HepG2 (cell line): ENCODE measurements around the gene AHNAK. TPM values are rescaled to one million over a fixed set of nuclear protein-coding genes. Genes with fewer than 3 reads are reported as not detected.

Source experiments
- ATAC-seq: fragments of 200-7000 bp; cut with Tn5 transposase; 3 replicates; pipeline ENCODE4 v1.9.1; 2020; ENCODE audit warnings: mild to moderate bottlenecking, moderate library complexity
- BruUV-seq: library from RNA; stranded (reverse); fragments of 400-500 nt; replicated peaks from 2 replicates; lab custom pipeline; 2021; lab: Mats Ljungman, UMichigan
- CTCF ChIA-PET: fragments of 300-600 bp; formaldehyde crosslinking; extraction: SDS; loops from one replicate; lab custom pipeline; 2021; ENCODE audit warnings: low total read pairs, inconsistent platforms, low intra/inter-chr PET ratio; lab: Yijun Ruan, JAX
- POLR2A ChIA-PET: fragments of 350-600 bp; sonication (Branson Sonifier 250); formaldehyde crosslinking; loops from one replicate; lab custom pipeline; 2020; ENCODE audit warnings: antibody characterized with exemption, inconsistent platforms; lab: Yijun Ruan, JAX
- DNase-seq: peaks from one replicate; pipeline ENCODE4 v3.0.0-alpha.2; 2015; ENCODE audit warnings: low spot score
- FAIRE-seq: peaks from 3 replicates; lab custom pipeline; 2011; peaks lifted over from hg19 to GRCh38; lab: Jason Lieb, UNC
- H2AFZ ChIP-seq: one replicate; pipeline ENCODE4 v1.6.1; 2011; ENCODE audit warnings: low read length, inconsistent platforms
- H3K27ac ChIP-seq: fragments of 300-600 bp; 3 replicates; pipeline ENCODE4 v1.8.0; 2011; ENCODE audit warnings: mixed run types, mild to moderate bottlenecking, mixed read lengths, low read length, inconsistent platforms; ENCODE audit not compliant: insufficient read depth; ENCODE audit errors: extremely low read length
- H3K27me3 ChIP-seq, 2 experiments: fragments of 200-600 bp in 1 of 2; 2 replicates in 1 of 2; 3 replicates in 1 of 2; pipeline versions ENCODE4 v1.6.0 to v1.8.0; 2011; ENCODE audit warnings: low read length in 2 of 2, mild to moderate bottlenecking in 2 of 2, moderate library complexity in 2 of 2, inconsistent platforms in 1 of 2; ENCODE audit not compliant: insufficient read depth in 2 of 2, control insufficient read depth in 1 of 2
- H3K36me3 ChIP-seq, 2 experiments: fragments of 200-600 bp in 1 of 2; replicated peaks in 1 of 2; 2 replicates in 1 of 2; 3 replicates in 1 of 2; pipeline versions ENCODE4 v1.5.1 to v1.8.0; 2011; ENCODE audit warnings: low read length in 2 of 2, inconsistent platforms in 1 of 2; ENCODE audit not compliant: insufficient read depth in 2 of 2, control insufficient read depth in 1 of 2
- H3K4me1 ChIP-seq: 2 replicates; pipeline ENCODE4 v1.5.1; 2012; ENCODE audit warnings: low read length, inconsistent platforms; ENCODE audit not compliant: insufficient read depth
- H3K4me2 ChIP-seq: 2 replicates; pipeline ENCODE4 v1.6.0; 2011; ENCODE audit warnings: low read depth, low read length, inconsistent platforms
- H3K4me3 ChIP-seq, 3 experiments: fragments of 200-600 bp in 1 of 3; sonication (generic), shearing (Covaris generic) in 1 of 3; replicated peaks in 1 of 3; 2 replicates each; pipeline ENCODE4 v1.5.1; 2011 to 2016; ENCODE audit warnings: low read length in 3 of 3, inconsistent platforms in 2 of 3, low read depth in 2 of 3, mild to moderate bottlenecking in 2 of 3, control low read depth in 1 of 3, mixed read lengths in 1 of 3; ENCODE audit not compliant: insufficient read depth in 1 of 3
- H3K79me2 ChIP-seq: one replicate; pipeline ENCODE4 v1.6.1; 2011; ENCODE audit warnings: low read length, inconsistent platforms; ENCODE audit not compliant: insufficient read depth
- H3K9ac ChIP-seq: 2 replicates; pipeline ENCODE4 v1.6.0; 2011; ENCODE audit warnings: mild to moderate bottlenecking, low read depth, low read length, inconsistent platforms; ENCODE audit not compliant: insufficient read depth
- H3K9me3 ChIP-seq: 2 replicates; pipeline ENCODE4 v1.5.1; 2012; ENCODE audit warnings: mild to moderate bottlenecking, low read length
- H4K20me1 ChIP-seq: 2 replicates; pipeline ENCODE4 v1.6.0; 2011; ENCODE audit warnings: inconsistent platforms, mild to moderate bottlenecking, low read length, moderate library complexity; ENCODE audit not compliant: insufficient read depth
- ATM ChIP-seq: fragments of 450-650 bp; IDR thresholded peaks from 2 replicates; pipeline ENCODE4 v1.7.1; 2017; ENCODE audit warnings: mild to moderate bottlenecking, borderline replicate concordance
- CEBPB ChIP-seq: IDR thresholded peaks from 2 replicates; pipeline ENCODE4 v1.6.1; 2011; ENCODE audit warnings: low read depth, low read length, improper control_type of control experiment, borderline replicate concordance
- CREBL2 ChIP-seq: sonication (generic); formaldehyde crosslinking; IDR thresholded peaks from 2 replicates; pipeline ENCODE4 v1.8.1; 2023; ENCODE audit warnings: missing genetic modification reagents, mild to moderate bottlenecking, borderline replicate concordance
- DZIP1 ChIP-seq: sonication (generic); formaldehyde crosslinking; IDR thresholded peaks from 2 replicates; pipeline ENCODE4 v1.5.0; 2020; ENCODE audit warnings: mild to moderate bottlenecking, missing genetic modification reagents
- ELK4 ChIP-seq: sonication (generic); formaldehyde crosslinking; IDR thresholded peaks from 2 replicates; pipeline ENCODE4 v1.9.0; 2021; ENCODE audit warnings: missing genetic modification reagents, borderline replicate concordance
- IRX3 ChIP-seq: sonication (generic); formaldehyde crosslinking; IDR thresholded peaks from 2 replicates; pipeline ENCODE4 v1.8.1; 2023; ENCODE audit warnings: mild to moderate bottlenecking, low read depth, missing genetic modification reagents, borderline replicate concordance
- KDM3A ChIP-seq: IDR thresholded peaks from 2 replicates; pipeline ENCODE4 v1.6.1; 2018; ENCODE audit warnings: low read depth, missing compliant biosample characterization
- MAFK ChIP-seq, 2 experiments: IDR thresholded peaks in 1 of 2; conservative IDR thresholded peaks in 1 of 2; 2 replicates each; pipeline ENCODE4 v1.6.1; 2011; ENCODE audit warnings: improper control_type of control experiment in 2 of 2, low read length in 2 of 2
- NFE2L2 ChIP-seq: fragments of 150-350 bp; IDR thresholded peaks from 2 replicates; pipeline ENCODE4 v1.6.1; 2014; ENCODE audit warnings: low read length
- RNF2 ChIP-seq: fragments of 450-650 bp; conservative IDR thresholded peaks from 2 replicates; pipeline ENCODE4 v1.6.1; 2016; ENCODE audit warnings: low read depth
- SOX6 ChIP-seq, 2 experiments: fragments of 450-650 bp in 1 of 2; sonication (generic) in 1 of 2; formaldehyde crosslinking in 1 of 2; IDR thresholded peaks; 2 replicates each; pipeline versions ENCODE4 v1.4.0 to v1.6.1; 2017 to 2020; ENCODE audit warnings: antibody characterized with exemption in 1 of 2, mild to moderate bottlenecking in 1 of 2, missing genetic modification reagents in 1 of 2
- ZNF362 ChIP-seq: sonication (generic); formaldehyde crosslinking; IDR thresholded peaks from 2 replicates; pipeline ENCODE4 v1.4.0; 2020; ENCODE audit warnings: missing genetic modification reagents, mild to moderate bottlenecking, borderline replicate concordance
- ZNF501 ChIP-seq: sonication (generic); formaldehyde crosslinking; IDR thresholded peaks from 2 replicates; pipeline ENCODE4 v1.5.1; 2020; ENCODE audit warnings: mild to moderate bottlenecking, moderate library complexity, missing genetic modification reagents
- ZNF607 ChIP-seq: sonication (generic); formaldehyde crosslinking; IDR thresholded peaks from 2 replicates; pipeline ENCODE4 v1.5.1; 2020; ENCODE audit warnings: missing genetic modification reagents, mild to moderate bottlenecking, borderline replicate concordance
- ZNF616 ChIP-seq: sonication (generic); formaldehyde crosslinking; IDR thresholded peaks from 2 replicates; pipeline ENCODE4 v1.5.0; 2020; ENCODE audit warnings: low read depth, mild to moderate bottlenecking, missing genetic modification reagents
- WGBS: methylation state at CpG from one replicate; pipeline ENCODE4 v1.1.6; 2017; ENCODE audit warnings: low lambda C conversion rate; 5-methylcytosine and 5-hydroxymethylcytosine counted together
- in situ Hi-C: cut with HindIII; loops from 2 replicates; pipeline ENCODE4 v1.10.0; 2017; ENCODE audit warnings: low pct_unique_long_range_greater_than_20kb; ENCODE audit not compliant: extremely low pct_ligation_motif_present
- intact Hi-C: fragments of 100-400 bp; cut with micrococcal nuclease; formaldehyde crosslinking; loops from one replicate; pipeline ENCODE4 v1.10.0; 2022; ENCODE audit not compliant: unreplicated experiment
- polyA plus RNA-seq, 8 experiments: library from polyadenylated mRNA; depleted of rRNA in 3 of 8; stranded (reverse) in 7 of 8; unstranded in 1 of 8; fragments of >200 nt; fragmentation: Illumina TruSeq in 4 of 8; extraction: Trizol in 4 of 8; gene quantifications; 2 replicates each; pipeline versions ENCODE4 v1.2.1 to v1.2.3, GENCODE V29; 2011 to 2016; ENCODE audit warnings: low read depth in 4 of 8, missing spikeins in 1 of 8, mixed read lengths in 1 of 8; ENCODE audit not compliant: insufficient read depth in 1 of 8
- total RNA-seq, 5 experiments: library from RNA; depleted of rRNA; stranded (reverse); fragments of >200 nt; fragmentation: Illumina TruSeq; extraction: Trizol; gene quantifications; 2 replicates each; pipeline ENCODE4 v1.2.3, GENCODE V29; 2016; ENCODE audit warnings: low read depth in 1 of 5

Gene AHNAK
- total and polyA plus RNA-seq, 2 of the 13 experiments (the other 11 are each of a cell fraction or from before 2014, with no cell fraction given): 23.4 to 25.0 TPM

- peak; percentile 72; the same call in 1 of the 2 replicates for TF ChIP-seq DZIP1 (CRISPR knock-in tag)
- TF ChIP-seq ATM: no peak
- no peak for TF ChIP-seq KDM3A
- TF ChIP-seq ZNF616 (CRISPR knock-in tag): peak; percentile 78; the same call in 1 of the 2 replicates
- peak; percentile 88; the same call in 1 of the 2 replicates for TF ChIP-seq ZNF501 (CRISPR knock-in tag)
- TF ChIP-seq ZNF607 (CRISPR knock-in tag): peak; percentile 18; the same call in 1 of the 2 replicates
- TF ChIP-seq SOX6 (IDR thresholded peaks at IDR 0.05): no peak
- peak; percentile 35; the same call in 1 of the 2 replicates for TF ChIP-seq SOX6 (CRISPR knock-in tag; IDR thresholded peaks at IDR 0.05)
Measured at GRCh38 chr11:62573592-62574362, 27.2 kb upstream of the AHNAK start, which contains the start of gene EEF1G (continued).

GRCh38 chr11:62573006-62573591, 26.5 kb upstream of the AHNAK start:
- Histone ChIP-seq H3K36me3 (peaks cover 14 to 54% of the 10 kb centered on the region in 2 experiments), H4K20me1 (peaks cover 8% of the 10 kb centered on the region; the same call in 1 of the 2 replicates), H3K27ac (peak overlapping the region; percentile 77), H3K79me2 (peaks cover 64% of the 10 kb centered on the region), H3K4me3 (peak overlapping the region; percentile 80 to 96 (median 95)), H3K9me3 (no peaks in the 10 kb centered on the region), H3K4me1 (peaks cover 69% of the 10 kb centered on the region), H3K9ac (peak overlapping the region; percentile 92), H3K27me3 (no peaks in the 10 kb centered on the region; a peak in 1 of 5 replicates), H3K4me2 (peak overlapping the region; percentile 85), H2AFZ (no peak overlapping the region)
- in situ Hi-C loops (no loop called here), intact Hi-C loops (no loop called here)
- FAIRE-seq (no peak), DNase-seq (no peak), ATAC-seq (peak; percentile 13)
- under 1% methylated on average over 30 of the region's 33 CpGs for WGBS
- CTCF ChIA-PET: no interaction called here
- BruUV-seq: TSS peak; percentile 80
- POLR2A ChIA-PET: interaction anchor here (0.6 to 5.0 kb wide), 41 partner anchors 8 to 268 kb away, joined by 3 to 160 read pairs (median 6); partner anchors contain the start of genes AHNAK, B3GAT3, C11orf98 and CSKMT
- TF ChIP-seq RNF2 (no peak), CREBL2 (CRISPR knock-in tag) (no peak), ZNF362 (CRISPR knock-in tag) (no peak), ELK4 (CRISPR knock-in tag) (no peak), SOX6 (IDR thresholded peaks at IDR 0.05) (no peak), SOX6 (CRISPR knock-in tag; IDR thresholded peaks at IDR 0.05) (no peak), KDM3A (no peak), NFE2L2 (no peak), IRX3 (CRISPR knock-in tag) (no peak), CEBPB (no peak), MAFK (conservative IDR thresholded peaks at IDR 0.05 in 1 of 2, IDR thresholded peaks at IDR 0.05 in 1 of 2; ENCODE audit: low read length in 2 of 2) (no peak)
